Calu3 (cell line): Measurements from ENCODE around the gene MTG2. TPM values are rescaled to one million over a fixed set of nuclear protein-coding genes. Genes with fewer than 3 reads are reported as not detected.

Experiments used
- BruUV-seq: library from RNA; stranded (reverse); fragments of 400-500 nt; replicated peaks from 2 replicates; lab custom pipeline; 2021; lab: Mats Ljungman, UMichigan
- CTCF ChIA-PET: fragments of 300-600 bp; sonication (Branson Sonifier 250); formaldehyde crosslinking; loops from one replicate; lab custom pipeline; 2022; ENCODE audit warnings: antibody characterized with exemption; lab: Charles Lee
- DNase-seq: peaks from one replicate; pipeline ENCODE4 v3.0.0; 2022
- H3K27ac Mint-ChIP-seq: one replicate; pipeline ENCODE4 v1.8.0; 2022; ENCODE audit warnings: mixed read lengths; ENCODE audit not compliant: unreplicated experiment
- H3K27me3 Mint-ChIP-seq: one replicate; pipeline ENCODE4 v1.8.0; 2022; ENCODE audit warnings: mixed read lengths; ENCODE audit not compliant: unreplicated experiment
- H3K36me3 Mint-ChIP-seq: one replicate; pipeline ENCODE4 v1.8.0; 2022; ENCODE audit warnings: mild to moderate bottlenecking, moderate library complexity, mixed read lengths; ENCODE audit not compliant: insufficient read depth, unreplicated experiment
- H3K4me1 Mint-ChIP-seq: one replicate; pipeline ENCODE4 v1.8.0; 2022; ENCODE audit warnings: mild to moderate bottlenecking, low read depth, mixed read lengths; ENCODE audit not compliant: unreplicated experiment
- H3K4me3 Mint-ChIP-seq: one replicate; pipeline ENCODE4 v1.8.0; 2022; ENCODE audit warnings: mild to moderate bottlenecking, low read depth, moderate library complexity, mixed read lengths; ENCODE audit not compliant: unreplicated experiment
- H3K9me3 Mint-ChIP-seq: one replicate; pipeline ENCODE4 v1.8.0; 2022; ENCODE audit warnings: low read depth, mixed read lengths; ENCODE audit not compliant: unreplicated experiment
- CTCF ChIP-seq: fragments of 200-600 bp; IDR thresholded peaks from one replicate; pipeline ENCODE4 v1.8.0; 2022; ENCODE audit warnings: antibody characterized with exemption; ENCODE audit not compliant: unreplicated experiment
- intact Hi-C: fragments of 100-400 bp; cut with micrococcal nuclease; formaldehyde crosslinking; loops from one replicate; pipeline ENCODE4 v1.10.0; 2022; ENCODE audit not compliant: unreplicated experiment
- total RNA-seq: library from RNA; stranded (reverse); gene quantifications from 2 replicates; pipeline ENCODE4 v1.2.3, GENCODE V29; 2022

Gene MTG2
- total RNA-seq, 1 experiment from 2014 or later = 87.9 TPM

GRCh38 chr20:62161347-62161746, 21.5 kb upstream of the MTG2 start:
- intact Hi-C loops = no loop called here
- peaks cover 63% of the 10 kb centered on the region for H3K36me3 Mint-ChIP-seq

GRCh38 chr20:62162765-62163484, 19.9 kb upstream of the MTG2 start:
- peaks cover 35% of the 10 kb centered on the region for H3K4me1 Mint-ChIP-seq
- intact Hi-C loops = no loop called here
- no peak overlapping the region for H3K4me3 Mint-ChIP-seq
- no peaks in the 10 kb centered on the region for H3K9me3 Mint-ChIP-seq
- TF ChIP-seq CTCF = no peak
- H3K27me3 Mint-ChIP-seq = no peaks in the 10 kb centered on the region
- CTCF ChIA-PET = interaction anchor here (0.5 kb wide), 1 partner anchor 161 kb away, joined by 4 read pairs; no protein-coding TSS in a partner anchor
- no TSS peak for BruUV-seq
- no peak overlapping the region for H3K27ac Mint-ChIP-seq
- H3K36me3 Mint-ChIP-seq = peaks cover 67% of the 10 kb centered on the region
- DNase-seq = no peak

More at GRCh38 chr20:62161347-62161746, 21.5 kb upstream of the MTG2 start:
- no peaks in the 10 kb centered on the region for H3K9me3 Mint-ChIP-seq
- DNase-seq = peak; percentile 63
- CTCF ChIA-PET = no interaction called here
- peak overlapping the region; percentile 39 for H3K4me3 Mint-ChIP-seq
- H3K27me3 Mint-ChIP-seq = no peaks in the 10 kb centered on the region
- peaks cover 35% of the 10 kb centered on the region for H3K4me1 Mint-ChIP-seq
- H3K27ac Mint-ChIP-seq = peak overlapping the region; percentile 53
- TF ChIP-seq CTCF = no peak
- BruUV-seq = no TSS peak

GRCh38 chr20:62163485-62163865, 19.4 kb upstream of the MTG2 start:
- no peaks in the 10 kb centered on the region for H3K9me3 Mint-ChIP-seq
- H3K27ac Mint-ChIP-seq = no peak overlapping the region
- no peaks in the 10 kb centered on the region for H3K27me3 Mint-ChIP-seq
- peaks cover 73% of the 10 kb centered on the region for H3K36me3 Mint-ChIP-seq
- DNase-seq = no peak
- intact Hi-C loops = no loop called here
- no peak overlapping the region for H3K4me3 Mint-ChIP-seq
- H3K4me1 Mint-ChIP-seq = peaks cover 32% of the 10 kb centered on the region
- TF ChIP-seq CTCF = no peak
- CTCF ChIA-PET = interaction anchor here (0.5 kb wide), 1 partner anchor 162 kb away, joined by 4 read pairs; no protein-coding TSS in a partner anchor
- no TSS peak for BruUV-seq

GRCh38 chr20:62163986-62164762, 18.7 kb upstream of the MTG2 start:
- Mint-ChIP-seq H3K4me1 (peaks cover 27% of the 10 kb centered on the region), H3K4me3 (no peak overlapping the region), H3K27ac (no peak overlapping the region), H3K36me3 (peaks cover 74% of the 10 kb centered on the region), H3K27me3 (no peaks in the 10 kb centered on the region), H3K9me3 (no peaks in the 10 kb centered on the region)
- DNase-seq = no peak
- CTCF ChIA-PET = no interaction called here
- intact Hi-C loops = no loop called here
- no peak for TF ChIP-seq CTCF
- no TSS peak for BruUV-seq
